Measurements from ENCODE around the gene FAM171A1.

GRCh38 chr10:15263657-15264323 is 107.3 kb downstream of the FAM171A1 start:
- no peak for TF ChIP-seq CTCF (conservative IDR thresholded peaks at IDR 0.05; ENCODE audit: low read depth, low read length)
- TF ChIP-seq EZH2 (IDR thresholded peaks at IDR 0.05; ENCODE audit: borderline replicate concordance, low read depth, low read length, poor library complexity, severe bottlenecking), result no peak
